SK-N-SH (cell line): Measurements from ENCODE around the gene CELSR2.

Experiments
- CHD2 ChIP-seq: fragments of 150-350 bp; IDR thresholded peaks from 2 replicates; pipeline ENCODE4 v1.6.1; 2018; ENCODE audit warnings: low read length; ENCODE audit not compliant: partially characterized antibody
- ELF1 ChIP-seq: IDR thresholded peaks from 2 replicates; pipeline ENCODE4 v1.4.0; 2012
- EZH2phosphoT487 ChIP-seq: fragments of 200-600 bp; sonication (generic); IDR thresholded peaks from 2 replicates; pipeline ENCODE4 v1.6.1; 2017; ENCODE audit warnings: low read depth, mixed run types, mild to moderate bottlenecking, antibody characterized with exemption, moderate library complexity, borderline replicate concordance
- GABPA ChIP-seq: IDR thresholded peaks from 2 replicates; pipeline ENCODE4 v1.4.0; 2012; ENCODE audit warnings: low read depth, mild to moderate bottlenecking
- MXI1 ChIP-seq: IDR thresholded peaks from 2 replicates; pipeline ENCODE4 v1.6.1; 2012; ENCODE audit warnings: mild to moderate bottlenecking, low read depth, low read length, improper control_type of control experiment
- POLR2AphosphoS5 ChIP-seq: IDR thresholded peaks from 2 replicates; pipeline ENCODE4 v1.6.1; 2012; ENCODE audit warnings: low read depth, low read length
- RXRA ChIP-seq: IDR thresholded peaks from 2 replicates; pipeline ENCODE4 v1.4.0; 2012; ENCODE audit warnings: low read depth, mild to moderate bottlenecking, borderline replicate concordance
- SMC3 ChIP-seq: IDR thresholded peaks from 2 replicates; pipeline ENCODE4 v1.6.1; 2012; ENCODE audit warnings: low read depth, low read length, improper control_type of control experiment
- USF2 ChIP-seq: fragments of 150-350 bp; IDR thresholded peaks from 2 replicates; pipeline ENCODE4 v1.6.1; 2017; ENCODE audit warnings: antibody characterized with exemption, low read length, low read depth, borderline replicate concordance
- TF ChIP-seq, protein P1 (sequence below): fragments of 200-600 bp; sonication (generic); IDR thresholded peaks from 2 replicates; pipeline ENCODE4 v1.6.1; 2017; ENCODE audit warnings: antibody characterized with exemption, mild to moderate bottlenecking, moderate library complexity
- TF ChIP-seq, protein P2 (sequence below): IDR thresholded peaks from 2 replicates; pipeline ENCODE4 v1.4.0; 2012; ENCODE audit warnings: low read depth, borderline replicate concordance
- TF ChIP-seq, protein P3 (sequence below): IDR thresholded peaks from 2 replicates; pipeline ENCODE4 v1.6.1; 2012; ENCODE audit warnings: mild to moderate bottlenecking, low read depth, low read length, moderate library complexity

GRCh38 chr1:109280862-109281261 is 31.5 kb downstream of the CELSR2 start:
- TF ChIP-seq, protein P1, sequence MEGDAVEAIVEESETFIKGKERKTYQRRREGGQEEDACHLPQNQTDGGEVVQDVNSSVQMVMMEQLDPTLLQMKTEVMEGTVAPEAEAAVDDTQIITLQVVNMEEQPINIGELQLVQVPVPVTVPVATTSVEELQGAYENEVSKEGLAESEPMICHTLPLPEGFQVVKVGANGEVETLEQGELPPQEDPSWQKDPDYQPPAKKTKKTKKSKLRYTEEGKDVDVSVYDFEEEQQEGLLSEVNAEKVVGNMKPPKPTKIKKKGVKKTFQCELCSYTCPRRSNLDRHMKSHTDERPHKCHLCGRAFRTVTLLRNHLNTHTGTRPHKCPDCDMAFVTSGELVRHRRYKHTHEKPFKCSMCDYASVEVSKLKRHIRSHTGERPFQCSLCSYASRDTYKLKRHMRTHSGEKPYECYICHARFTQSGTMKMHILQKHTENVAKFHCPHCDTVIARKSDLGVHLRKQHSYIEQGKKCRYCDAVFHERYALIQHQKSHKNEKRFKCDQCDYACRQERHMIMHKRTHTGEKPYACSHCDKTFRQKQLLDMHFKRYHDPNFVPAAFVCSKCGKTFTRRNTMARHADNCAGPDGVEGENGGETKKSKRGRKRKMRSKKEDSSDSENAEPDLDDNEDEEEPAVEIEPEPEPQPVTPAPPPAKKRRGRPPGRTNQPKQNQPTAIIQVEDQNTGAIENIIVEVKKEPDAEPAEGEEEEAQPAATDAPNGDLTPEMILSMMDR, result no peak
- no peak for TF ChIP-seq GABPA
- no peak for TF ChIP-seq MXI1
- TF ChIP-seq ELF1, result no peak
- TF ChIP-seq, protein P2, sequence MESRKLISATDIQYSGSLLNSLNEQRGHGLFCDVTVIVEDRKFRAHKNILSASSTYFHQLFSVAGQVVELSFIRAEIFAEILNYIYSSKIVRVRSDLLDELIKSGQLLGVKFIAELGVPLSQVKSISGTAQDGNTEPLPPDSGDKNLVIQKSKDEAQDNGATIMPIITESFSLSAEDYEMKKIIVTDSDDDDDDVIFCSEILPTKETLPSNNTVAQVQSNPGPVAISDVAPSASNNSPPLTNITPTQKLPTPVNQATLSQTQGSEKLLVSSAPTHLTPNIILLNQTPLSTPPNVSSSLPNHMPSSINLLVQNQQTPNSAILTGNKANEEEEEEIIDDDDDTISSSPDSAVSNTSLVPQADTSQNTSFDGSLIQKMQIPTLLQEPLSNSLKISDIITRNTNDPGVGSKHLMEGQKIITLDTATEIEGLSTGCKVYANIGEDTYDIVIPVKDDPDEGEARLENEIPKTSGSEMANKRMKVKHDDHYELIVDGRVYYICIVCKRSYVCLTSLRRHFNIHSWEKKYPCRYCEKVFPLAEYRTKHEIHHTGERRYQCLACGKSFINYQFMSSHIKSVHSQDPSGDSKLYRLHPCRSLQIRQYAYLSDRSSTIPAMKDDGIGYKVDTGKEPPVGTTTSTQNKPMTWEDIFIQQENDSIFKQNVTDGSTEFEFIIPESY, result no peak
- no peak for TF ChIP-seq POLR2AphosphoS5
- no peak for TF ChIP-seq CHD2
- TF ChIP-seq, protein P3, sequence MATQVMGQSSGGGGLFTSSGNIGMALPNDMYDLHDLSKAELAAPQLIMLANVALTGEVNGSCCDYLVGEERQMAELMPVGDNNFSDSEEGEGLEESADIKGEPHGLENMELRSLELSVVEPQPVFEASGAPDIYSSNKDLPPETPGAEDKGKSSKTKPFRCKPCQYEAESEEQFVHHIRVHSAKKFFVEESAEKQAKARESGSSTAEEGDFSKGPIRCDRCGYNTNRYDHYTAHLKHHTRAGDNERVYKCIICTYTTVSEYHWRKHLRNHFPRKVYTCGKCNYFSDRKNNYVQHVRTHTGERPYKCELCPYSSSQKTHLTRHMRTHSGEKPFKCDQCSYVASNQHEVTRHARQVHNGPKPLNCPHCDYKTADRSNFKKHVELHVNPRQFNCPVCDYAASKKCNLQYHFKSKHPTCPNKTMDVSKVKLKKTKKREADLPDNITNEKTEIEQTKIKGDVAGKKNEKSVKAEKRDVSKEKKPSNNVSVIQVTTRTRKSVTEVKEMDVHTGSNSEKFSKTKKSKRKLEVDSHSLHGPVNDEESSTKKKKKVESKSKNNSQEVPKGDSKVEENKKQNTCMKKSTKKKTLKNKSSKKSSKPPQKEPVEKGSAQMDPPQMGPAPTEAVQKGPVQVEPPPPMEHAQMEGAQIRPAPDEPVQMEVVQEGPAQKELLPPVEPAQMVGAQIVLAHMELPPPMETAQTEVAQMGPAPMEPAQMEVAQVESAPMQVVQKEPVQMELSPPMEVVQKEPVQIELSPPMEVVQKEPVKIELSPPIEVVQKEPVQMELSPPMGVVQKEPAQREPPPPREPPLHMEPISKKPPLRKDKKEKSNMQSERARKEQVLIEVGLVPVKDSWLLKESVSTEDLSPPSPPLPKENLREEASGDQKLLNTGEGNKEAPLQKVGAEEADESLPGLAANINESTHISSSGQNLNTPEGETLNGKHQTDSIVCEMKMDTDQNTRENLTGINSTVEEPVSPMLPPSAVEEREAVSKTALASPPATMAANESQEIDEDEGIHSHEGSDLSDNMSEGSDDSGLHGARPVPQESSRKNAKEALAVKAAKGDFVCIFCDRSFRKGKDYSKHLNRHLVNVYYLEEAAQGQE, result no peak
- no peak for TF ChIP-seq RXRA
- no peak for TF ChIP-seq SMC3
- TF ChIP-seq USF2, result no peak
- no peak for TF ChIP-seq EZH2phosphoT487
